Measurements from ENCODE around the gene FGFR2. TPM values are rescaled to one million over a fixed set of nuclear protein-coding genes. Genes with fewer than 3 reads are reported as not detected.
A peak's percentile ranks its signal among the peaks of the same experiment; 100 is the strongest.

Gene FGFR2
- total and polyA plus RNA-seq, 12 donors, result 19.5 to 79.2 (median 39.3) TPM

GRCh38 chr10:121553511-121554264, 44.6 kb downstream of the FGFR2 start:
- Histone ChIP-seq H3K4me1 (replicated peaks in 1 of 2) (peaks cover 0 to 7% of the 10 kb centered on the region in 2 donors), H3K9me3 (replicated peaks in 1 of 3) (no peaks in the 10 kb centered on the region), H3K4me3 (no peak overlapping the region), H3K27ac (no peak overlapping the region), H3K27me3 (no peaks in the 10 kb centered on the region), H3K36me3 (replicated peaks in 1 of 2) (peaks cover 0 to 6% of the 10 kb centered on the region in 2 donors)
- 76 to 85% (median 80%) methylated on average over 8 of the region's 8 CpGs for WGBS, 4 donors
- peak in 1 of 7 donors; percentile 38 for DNase-seq
- intact Hi-C loops (cut with DNase I), result no loop called here
- TF ChIP-seq POLR2A (IDR thresholded peaks at IDR 0.05) (no peak), CTCF (IDR thresholded peaks at IDR 0.05) (no peak)

GRCh38 chr10:121552746-121553145, 45.5 kb downstream of the FGFR2 start:
- 94 to 98% (median 96%) methylated on average over 4 of the region's 4 CpGs for WGBS, 4 donors
- H3K36me3 ChIP-seq (replicated peaks in 1 of 2), result peaks cover 0 to 6% of the 10 kb centered on the region in 2 donors
- H3K27me3 ChIP-seq, result no peaks in the 10 kb centered on the region
- H3K27ac ChIP-seq, result no peak overlapping the region
- TF ChIP-seq POLR2A (IDR thresholded peaks at IDR 0.05) (no peak), CTCF (IDR thresholded peaks at IDR 0.05) (no peak)
- H3K4me1 ChIP-seq (replicated peaks in 1 of 2), result peaks cover 0 to 7% of the 10 kb centered on the region in 2 donors
- intact Hi-C loops (cut with DNase I), result no loop called here
- H3K9me3 ChIP-seq (replicated peaks in 1 of 3), result no peaks in the 10 kb centered on the region
- no peak for DNase-seq
- no peak overlapping the region for H3K4me3 ChIP-seq

- no peaks in the 10 kb centered on the region for H3K27me3 ChIP-seq
- TF ChIP-seq CTCF (IDR thresholded peaks at IDR 0.05) (no peak), POLR2A (IDR thresholded peaks at IDR 0.05) (no peak)
- H3K4me3 ChIP-seq, result no peak overlapping the region
- DNase-seq, result no peak
- no peak overlapping the region for H3K27ac ChIP-seq
- 90 to 97% (median 94%) methylated on average over 10 of the region's 10 CpGs for WGBS, 4 donors
- H3K4me1 ChIP-seq (replicated peaks in 1 of 2), result peaks cover 0 to under 1% of the 10 kb centered on the region in 2 donors
- H3K36me3 ChIP-seq (replicated peaks in 1 of 2), result peaks cover 0 to 6% of the 10 kb centered on the region in 2 donors
- no peaks in the 10 kb centered on the region for H3K9me3 ChIP-seq (replicated peaks in 1 of 3)
- intact Hi-C loops (cut with DNase I), result no loop called here
These were observed 46.9 kb downstream of the FGFR2 start for GRCh38 chr10:121551210-121551885.

- no peak for DNase-seq
- Histone ChIP-seq H3K4me3 (no peak overlapping the region), H3K9me3 (replicated peaks in 1 of 3) (no peaks in the 10 kb centered on the region), H3K4me1 (replicated peaks in 1 of 2) (no peaks in the 10 kb centered on the region), H3K27ac (no peak overlapping the region), H3K36me3 (replicated peaks in 1 of 2) (no peaks in the 10 kb centered on the region), H3K27me3 (no peaks in the 10 kb centered on the region)
- intact Hi-C loops (cut with DNase I), result no loop called here
- TF ChIP-seq CTCF (IDR thresholded peaks at IDR 0.05), result no peak
- no peak for TF ChIP-seq POLR2A (IDR thresholded peaks at IDR 0.05)
- 93 to 99% (median 99%) methylated on average over 5 of the region's 5 CpGs for WGBS, 4 donors
These were observed 53.9 kb downstream of the FGFR2 start for GRCh38 chr10:121544301-121544869.
